ENCODE data around the gene UMPS.
"Not testable (repeated sequence)": the region's sequence is repeated elsewhere in the genome, so short reads cannot be mapped to it uniquely, and the experiment has no call there.

DNA sequence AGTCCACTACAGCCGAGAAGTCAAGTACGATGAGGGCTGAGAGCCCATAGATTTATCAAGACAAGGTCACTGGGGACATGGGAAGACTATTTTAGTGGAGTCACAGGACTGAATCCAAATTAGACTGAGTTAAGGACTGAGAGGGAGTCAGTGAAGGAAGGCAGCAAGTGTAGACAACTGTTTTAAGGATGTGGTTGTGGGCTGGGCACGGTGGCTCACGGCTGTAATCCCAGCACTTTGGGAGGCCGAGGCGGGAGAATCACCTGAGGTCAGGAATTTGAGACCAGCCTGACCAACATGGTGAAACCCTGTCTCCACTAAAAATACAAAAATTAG is 52.1 kb downstream of the UMPS start:
- TF ChIP-seq, protein P1, sequence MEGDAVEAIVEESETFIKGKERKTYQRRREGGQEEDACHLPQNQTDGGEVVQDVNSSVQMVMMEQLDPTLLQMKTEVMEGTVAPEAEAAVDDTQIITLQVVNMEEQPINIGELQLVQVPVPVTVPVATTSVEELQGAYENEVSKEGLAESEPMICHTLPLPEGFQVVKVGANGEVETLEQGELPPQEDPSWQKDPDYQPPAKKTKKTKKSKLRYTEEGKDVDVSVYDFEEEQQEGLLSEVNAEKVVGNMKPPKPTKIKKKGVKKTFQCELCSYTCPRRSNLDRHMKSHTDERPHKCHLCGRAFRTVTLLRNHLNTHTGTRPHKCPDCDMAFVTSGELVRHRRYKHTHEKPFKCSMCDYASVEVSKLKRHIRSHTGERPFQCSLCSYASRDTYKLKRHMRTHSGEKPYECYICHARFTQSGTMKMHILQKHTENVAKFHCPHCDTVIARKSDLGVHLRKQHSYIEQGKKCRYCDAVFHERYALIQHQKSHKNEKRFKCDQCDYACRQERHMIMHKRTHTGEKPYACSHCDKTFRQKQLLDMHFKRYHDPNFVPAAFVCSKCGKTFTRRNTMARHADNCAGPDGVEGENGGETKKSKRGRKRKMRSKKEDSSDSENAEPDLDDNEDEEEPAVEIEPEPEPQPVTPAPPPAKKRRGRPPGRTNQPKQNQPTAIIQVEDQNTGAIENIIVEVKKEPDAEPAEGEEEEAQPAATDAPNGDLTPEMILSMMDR (conservative IDR thresholded peaks at IDR 0.05; ENCODE audit: low read depth in 2 of 2): not testable (repeated sequence)
- not testable (repeated sequence) for TF ChIP-seq ZNF331 (CRISPR knock-in tag; IDR thresholded peaks at IDR 0.05; ENCODE audit: low read depth); EZH2 (IDR thresholded peaks at IDR 0.05; ENCODE audit: low read depth, unreplicated experiment); STAT1 (IDR thresholded peaks at IDR 0.05; ENCODE audit: unreplicated experiment); POLR2AphosphoS5 (IDR thresholded peaks at IDR 0.05; ENCODE audit: low read depth); EZH2phosphoT487 (IDR thresholded peaks at IDR 0.05; ENCODE audit: unreplicated experiment); CREB1 (CRISPR knock-in tag; IDR thresholded peaks at IDR 0.05; ENCODE audit: low read depth)
- TF ChIP-seq, protein P2, sequence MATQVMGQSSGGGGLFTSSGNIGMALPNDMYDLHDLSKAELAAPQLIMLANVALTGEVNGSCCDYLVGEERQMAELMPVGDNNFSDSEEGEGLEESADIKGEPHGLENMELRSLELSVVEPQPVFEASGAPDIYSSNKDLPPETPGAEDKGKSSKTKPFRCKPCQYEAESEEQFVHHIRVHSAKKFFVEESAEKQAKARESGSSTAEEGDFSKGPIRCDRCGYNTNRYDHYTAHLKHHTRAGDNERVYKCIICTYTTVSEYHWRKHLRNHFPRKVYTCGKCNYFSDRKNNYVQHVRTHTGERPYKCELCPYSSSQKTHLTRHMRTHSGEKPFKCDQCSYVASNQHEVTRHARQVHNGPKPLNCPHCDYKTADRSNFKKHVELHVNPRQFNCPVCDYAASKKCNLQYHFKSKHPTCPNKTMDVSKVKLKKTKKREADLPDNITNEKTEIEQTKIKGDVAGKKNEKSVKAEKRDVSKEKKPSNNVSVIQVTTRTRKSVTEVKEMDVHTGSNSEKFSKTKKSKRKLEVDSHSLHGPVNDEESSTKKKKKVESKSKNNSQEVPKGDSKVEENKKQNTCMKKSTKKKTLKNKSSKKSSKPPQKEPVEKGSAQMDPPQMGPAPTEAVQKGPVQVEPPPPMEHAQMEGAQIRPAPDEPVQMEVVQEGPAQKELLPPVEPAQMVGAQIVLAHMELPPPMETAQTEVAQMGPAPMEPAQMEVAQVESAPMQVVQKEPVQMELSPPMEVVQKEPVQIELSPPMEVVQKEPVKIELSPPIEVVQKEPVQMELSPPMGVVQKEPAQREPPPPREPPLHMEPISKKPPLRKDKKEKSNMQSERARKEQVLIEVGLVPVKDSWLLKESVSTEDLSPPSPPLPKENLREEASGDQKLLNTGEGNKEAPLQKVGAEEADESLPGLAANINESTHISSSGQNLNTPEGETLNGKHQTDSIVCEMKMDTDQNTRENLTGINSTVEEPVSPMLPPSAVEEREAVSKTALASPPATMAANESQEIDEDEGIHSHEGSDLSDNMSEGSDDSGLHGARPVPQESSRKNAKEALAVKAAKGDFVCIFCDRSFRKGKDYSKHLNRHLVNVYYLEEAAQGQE (IDR thresholded peaks at IDR 0.05; ENCODE audit: unreplicated experiment): not testable (repeated sequence)

Measured in GM23338 (cell line).